HG03354 (cell line): Measurements from ENCODE around the gene GALR2.

Experiments
- ATAC-seq: cut with Tn5 transposase; IDR thresholded peaks from one replicate; pipeline ENCODE4 v1.9.1; 2021; ENCODE audit warnings: mild to moderate bottlenecking; ENCODE audit not compliant: unreplicated experiment, poor library complexity, severe bottlenecking

The GALR2 gene

GRCh38 chr17:76078860-76079534, 4.4 kb downstream of the GALR2 start, which contains the start of gene ZACN:
TSS of gene ZACN (plus strand) at chr17:76079182. CDS start at chr17:76079265, 83 bp downstream.
- no peak for ATAC-seq

- ATAC-seq: no peak
Observed at GRCh38 chr17:76079535-76079955, 5.0 kb downstream of the GALR2 start.

GRCh38 chr17:76079956-76080767, 5.6 kb downstream of the GALR2 start:
- ATAC-seq: no peak

- ATAC-seq: no peak
Observed at GRCh38 chr17:76080768-76081287, 6.2 kb downstream of the GALR2 start.

- no peak for ATAC-seq
Observed at GRCh38 chr17:76081295-76082210, 7.0 kb downstream of the GALR2 start.

- ATAC-seq: no peak
Observed at GRCh38 chr17:76082326-76083251, 8.0 kb downstream of the GALR2 start.

GRCh38 chr17:76083536-76084182, 9.1 kb downstream of the GALR2 start:
- no peak for ATAC-seq

- ATAC-seq: no peak
Observed at GRCh38 chr17:76085066-76085730, 10.6 kb downstream of the GALR2 start.

GRCh38 chr17:76085731-76086366, 11.3 kb downstream of the GALR2 start:
- no peak for ATAC-seq

- no peak for ATAC-seq
Observed at GRCh38 chr17:76086384-76086783, 11.8 kb downstream of the GALR2 start.

- no peak for ATAC-seq
Observed at GRCh38 chr17:76087531-76087930, 12.9 kb downstream of the GALR2 start.

GRCh38 chr17:76088041-76088867, 13.7 kb downstream of the GALR2 start:
- ATAC-seq: no peak

GRCh38 chr17:76088868-76089576, 14.4 kb downstream of the GALR2 start:
- ATAC-seq: no peak

- no peak for ATAC-seq
Observed at GRCh38 chr17:76089680-76090516, 15.3 kb downstream of the GALR2 start.

GRCh38 chr17:76090517-76091129, 16.0 kb downstream of the GALR2 start:
- no peak for ATAC-seq
